HG02759 (cell line): ENCODE data around the gene HSD17B7.
A peak's percentile ranks its signal among the peaks of the same experiment; 100 is the strongest.
"Not testable (repeated sequence)": the region's sequence is repeated elsewhere in the genome, so short reads cannot be mapped to it uniquely, and the experiment has no call there.

Experiments used
- ATAC-seq: cut with Tn5 transposase; IDR thresholded peaks from one replicate; pipeline ENCODE4 v1.9.1; 2021; ENCODE audit warnings: mild to moderate bottlenecking, moderate library complexity; ENCODE audit not compliant: unreplicated experiment

Gene HSD17B7, protein sequence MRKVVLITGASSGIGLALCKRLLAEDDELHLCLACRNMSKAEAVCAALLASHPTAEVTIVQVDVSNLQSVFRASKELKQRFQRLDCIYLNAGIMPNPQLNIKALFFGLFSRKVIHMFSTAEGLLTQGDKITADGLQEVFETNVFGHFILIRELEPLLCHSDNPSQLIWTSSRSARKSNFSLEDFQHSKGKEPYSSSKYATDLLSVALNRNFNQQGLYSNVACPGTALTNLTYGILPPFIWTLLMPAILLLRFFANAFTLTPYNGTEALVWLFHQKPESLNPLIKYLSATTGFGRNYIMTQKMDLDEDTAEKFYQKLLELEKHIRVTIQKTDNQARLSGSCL

GRCh38 chr1:162790303-162790984 lies at the start of gene HSD17B7:
Gene HSD17B7 (plus strand): TSS chr1:162790702. CDS start chr1:162790801, 99 bp downstream.
- peak; percentile 99 for ATAC-seq

GRCh38 chr1:162740755-162741154 lies 49.7 kb upstream of the HSD17B7 start:
- no peak for ATAC-seq

GRCh38 chr1:162741574-162741973 lies 48.9 kb upstream of the HSD17B7 start:
- ATAC-seq, result no peak

DNA sequence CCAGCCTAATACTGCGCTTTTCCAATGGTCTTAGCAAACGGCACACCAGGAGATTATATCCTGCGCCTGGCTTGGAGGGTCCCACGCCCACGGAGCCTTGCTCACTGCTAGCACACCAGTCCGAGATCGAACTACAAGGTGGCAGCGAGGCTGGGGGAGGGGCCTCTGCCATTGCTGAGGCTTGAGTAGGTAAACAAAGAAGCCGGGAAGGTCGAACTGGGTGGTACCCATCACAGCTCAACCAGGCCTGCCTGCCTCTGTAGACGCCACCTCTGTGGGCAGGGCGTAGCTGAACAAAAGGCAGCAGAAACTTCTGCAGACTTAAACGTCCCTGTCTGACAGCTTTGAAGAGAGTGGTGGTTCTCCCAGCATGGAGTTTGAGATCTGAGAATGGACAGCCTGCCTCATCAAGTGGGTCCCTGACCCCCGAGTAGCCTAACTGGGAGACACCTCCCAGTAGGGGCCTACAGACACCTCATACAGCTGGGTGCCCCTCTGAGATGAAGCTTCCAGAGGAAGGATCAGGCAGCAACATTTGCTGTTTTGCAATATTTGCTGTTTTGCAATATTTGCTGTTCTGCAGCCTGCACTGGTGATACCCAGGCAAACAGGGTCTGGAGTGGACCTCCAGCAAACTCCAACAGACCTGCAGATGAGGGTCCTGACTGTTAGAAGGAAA lies 44.1 kb upstream of the HSD17B7 start:
- ATAC-seq, result not testable (repeated sequence)

- ATAC-seq, result no peak
Observed at GRCh38 chr1:162753001-162753658, 37.4 kb upstream of the HSD17B7 start.

DNA sequence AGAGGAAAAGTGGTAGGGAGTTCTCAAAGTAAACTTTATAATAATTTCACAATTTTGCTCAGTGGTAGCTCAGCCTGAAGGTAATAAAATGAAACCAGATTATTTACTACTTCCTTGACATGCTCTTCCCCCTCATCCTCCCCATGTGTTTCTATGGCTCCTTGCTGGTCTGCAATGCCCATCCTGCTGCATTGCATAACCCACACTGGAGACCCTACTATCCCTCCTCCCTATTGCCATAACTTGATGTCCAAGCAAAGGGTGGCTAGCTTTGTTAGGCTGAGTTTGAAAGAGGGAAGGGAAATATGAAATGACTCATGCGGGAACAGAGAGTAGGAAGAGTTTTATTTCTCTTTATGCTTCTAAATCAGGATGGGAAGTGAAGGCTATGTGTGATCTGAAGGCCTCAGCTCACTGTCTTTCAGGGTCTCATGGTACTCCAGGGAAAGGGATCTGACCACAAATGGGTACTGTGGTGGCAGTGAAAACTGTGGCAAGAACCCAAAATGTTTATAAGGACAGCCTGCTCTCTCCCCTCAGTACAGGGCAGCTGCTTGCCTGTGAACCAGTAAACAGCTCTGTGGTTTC lies 36.4 kb upstream of the HSD17B7 start:
- no peak for ATAC-seq

DNA sequence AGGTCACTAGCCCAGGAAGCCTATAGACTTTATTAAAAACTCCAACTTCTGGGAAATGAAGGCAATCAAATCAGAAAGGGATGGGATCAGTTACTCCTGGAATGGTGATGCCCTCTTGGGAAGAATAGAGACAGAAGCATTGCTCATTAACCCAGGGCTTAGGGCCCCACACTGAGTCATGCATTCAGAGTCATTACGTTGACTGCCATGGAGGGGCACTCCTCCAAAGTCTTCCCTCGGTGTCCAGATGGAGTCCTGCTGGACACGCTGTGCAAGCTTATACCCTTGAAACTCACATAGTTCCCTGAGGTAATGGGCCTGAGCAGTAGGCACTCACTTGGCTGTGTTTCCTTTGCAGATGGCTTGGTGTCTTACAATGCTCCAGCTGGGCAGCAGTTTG lies 35.2 kb upstream of the HSD17B7 start:
- no peak for ATAC-seq

DNA sequence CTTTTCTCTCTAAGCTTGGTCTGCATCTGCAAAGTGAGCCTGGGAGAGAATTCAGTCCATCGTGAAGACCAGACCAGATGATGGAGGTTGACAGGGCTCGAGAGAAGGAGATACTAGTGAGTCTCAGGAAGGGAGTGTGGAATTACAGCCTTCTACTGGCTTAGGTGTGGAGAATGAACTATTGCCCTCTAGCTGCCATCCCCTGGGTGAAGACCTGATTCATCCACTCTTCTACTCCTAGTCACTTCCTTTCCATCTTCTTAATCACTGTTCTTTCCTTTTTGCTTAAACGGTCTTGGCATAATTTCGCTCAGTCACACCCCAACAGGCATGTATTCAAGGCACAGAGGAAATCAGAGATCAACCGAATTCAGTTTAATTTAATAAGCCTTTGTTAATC lies 34.0 kb upstream of the HSD17B7 start:
- ATAC-seq, result no peak

DNA sequence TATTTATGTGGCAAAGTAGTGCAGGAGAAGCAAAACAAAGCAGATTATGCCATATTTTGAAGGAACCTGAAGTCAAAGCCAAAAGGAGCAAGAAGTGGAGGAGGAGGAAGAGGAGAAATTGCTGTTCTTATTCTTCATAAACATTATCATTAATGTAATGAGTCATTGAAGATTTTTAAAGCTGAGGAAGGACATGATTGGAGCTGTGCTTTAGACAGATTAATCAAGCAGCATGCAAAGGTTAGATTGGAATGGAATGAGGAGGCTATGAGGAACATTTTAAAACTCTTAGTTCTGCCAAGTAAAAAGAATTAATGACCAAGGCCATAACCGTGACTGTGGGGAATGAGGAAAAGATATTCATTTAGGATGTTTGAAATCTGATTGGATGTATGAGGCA lies 33.0 kb upstream of the HSD17B7 start:
- no peak for ATAC-seq

DNA sequence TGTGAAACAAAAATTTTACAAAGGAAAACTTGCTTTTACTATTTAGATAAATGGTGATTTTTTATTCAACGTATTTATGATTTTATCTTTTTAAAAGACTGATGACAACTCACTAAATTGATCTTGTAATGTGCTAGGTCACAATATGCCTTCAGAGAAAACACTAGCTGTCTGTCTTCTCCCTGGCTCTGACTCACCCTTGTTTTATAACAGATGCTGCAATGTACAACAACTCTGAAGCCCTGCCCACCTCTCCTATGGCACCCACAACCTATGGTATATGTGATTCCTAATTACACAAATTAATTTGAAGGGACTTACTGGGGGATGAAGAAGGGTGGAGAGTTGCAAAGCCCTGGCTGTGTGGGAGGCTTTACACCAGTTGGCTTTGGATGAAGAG lies 24.7 kb upstream of the HSD17B7 start:
- no peak for ATAC-seq

DNA sequence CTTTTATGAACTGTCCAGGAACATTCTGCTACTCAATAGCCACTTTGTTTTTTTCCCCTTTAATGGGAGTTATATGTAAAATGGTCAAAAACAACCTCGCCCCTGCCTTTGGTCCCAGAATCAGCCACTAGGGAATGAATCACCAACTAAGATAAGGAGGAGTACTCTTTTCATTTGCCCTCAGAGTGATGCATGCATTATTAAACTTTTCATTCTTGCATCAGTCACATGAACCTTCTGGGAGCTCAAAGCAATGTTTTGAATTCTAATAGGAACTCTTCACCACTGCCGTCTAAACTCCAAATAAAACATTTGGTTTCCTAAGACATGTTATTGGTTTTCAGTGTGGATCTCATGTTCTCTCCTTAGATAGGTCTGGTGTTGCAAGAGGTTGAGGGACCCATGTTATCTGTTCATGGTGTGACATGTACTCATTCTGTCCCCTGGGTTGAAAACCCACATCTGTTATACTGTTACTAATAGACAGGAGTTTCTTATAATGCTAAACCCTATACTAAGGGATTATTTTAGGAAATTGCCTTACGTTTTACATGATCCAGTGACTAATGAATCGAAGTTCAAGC lies 17.8 kb upstream of the HSD17B7 start:
- ATAC-seq, result no peak

DNA sequence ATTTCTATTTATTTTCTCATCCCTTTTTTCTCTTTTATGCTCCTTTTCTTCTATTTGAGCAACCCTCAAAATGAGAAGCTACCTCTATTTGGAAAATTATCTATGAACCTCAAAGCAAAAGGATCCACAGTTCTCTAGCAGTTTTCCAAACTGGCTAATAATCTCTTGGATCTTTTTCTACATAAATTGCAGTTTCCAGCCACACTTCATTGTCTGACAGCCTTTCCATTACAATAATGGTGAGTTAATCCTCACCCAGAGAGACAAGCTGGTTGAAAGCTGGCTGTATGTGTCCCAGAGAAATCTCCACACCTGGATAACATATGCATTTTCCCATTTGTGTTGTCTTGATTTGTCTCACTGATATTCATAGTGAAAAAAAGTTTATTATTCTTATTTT lies 16.5 kb upstream of the HSD17B7 start:
- no peak for ATAC-seq

- no peak for ATAC-seq
Observed at GRCh38 chr1:162779043-162779442, 11.5 kb upstream of the HSD17B7 start.

- no peak for ATAC-seq
Observed at GRCh38 chr1:162782671-162783070, 7.8 kb upstream of the HSD17B7 start.

DNA sequence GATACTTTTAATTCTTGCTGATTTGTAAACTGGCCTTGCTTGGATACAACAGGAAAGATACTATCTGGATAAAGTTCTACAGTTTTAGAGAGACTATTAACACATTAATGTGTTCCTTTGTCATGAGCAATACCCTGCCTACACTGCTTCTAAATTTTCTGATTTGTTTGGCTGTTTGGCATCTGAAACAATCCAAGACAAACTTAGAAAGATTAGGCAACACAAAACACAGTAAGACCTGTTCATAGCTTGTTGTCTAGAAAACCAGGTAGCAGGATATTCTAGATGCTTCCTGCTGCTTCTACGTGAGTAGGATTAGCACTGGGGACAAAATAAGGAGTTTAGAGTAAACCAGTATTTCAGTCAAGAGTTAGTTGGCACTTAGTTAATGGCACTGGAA lies 5.6 kb upstream of the HSD17B7 start:
- ATAC-seq, result not testable (repeated sequence)

DNA sequence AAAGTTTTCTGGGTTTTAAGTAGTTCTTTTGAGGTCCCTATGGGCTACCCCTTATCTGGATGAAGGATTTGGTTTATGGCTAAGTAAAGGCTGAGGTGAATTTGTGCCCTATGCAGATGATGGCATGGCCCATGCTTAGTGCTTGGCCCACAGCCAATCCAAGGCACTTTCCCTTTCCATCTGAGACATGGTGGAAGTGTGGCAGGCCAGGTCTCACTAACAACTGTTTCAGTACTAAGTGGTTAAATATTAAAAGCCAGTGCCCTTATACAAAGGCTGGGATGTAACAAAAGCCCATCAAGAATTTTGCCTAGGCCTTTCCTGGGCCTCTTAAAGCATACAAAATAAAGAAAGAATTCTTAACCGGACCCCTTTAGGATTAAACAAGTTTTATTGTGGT lies 1.7 kb upstream of the HSD17B7 start:
- not testable (repeated sequence) for ATAC-seq

DNA sequence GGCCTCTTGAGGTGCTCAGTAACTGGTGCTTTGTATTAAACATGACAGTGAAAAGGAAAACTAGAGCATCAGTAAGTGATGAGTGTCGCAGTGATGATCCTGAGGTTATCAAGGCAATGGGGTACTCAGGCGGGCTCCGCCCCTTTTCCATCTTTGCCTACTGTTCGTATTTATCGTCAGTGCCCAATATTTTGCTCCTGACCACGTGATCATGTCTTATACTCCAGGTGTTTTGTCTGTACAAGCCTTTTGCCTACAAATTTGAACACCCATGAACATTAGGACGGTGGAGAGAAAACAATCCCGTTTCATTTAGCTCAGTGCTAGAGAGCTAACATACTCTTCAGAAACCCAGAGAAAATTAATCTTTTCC lies 469 bp downstream of the HSD17B7 start:
- not testable (repeated sequence) for ATAC-seq

- ATAC-seq, result not testable (repeated sequence)
Observed at GRCh38 chr1:162794284-162794683, 3.8 kb downstream of the HSD17B7 start.

DNA sequence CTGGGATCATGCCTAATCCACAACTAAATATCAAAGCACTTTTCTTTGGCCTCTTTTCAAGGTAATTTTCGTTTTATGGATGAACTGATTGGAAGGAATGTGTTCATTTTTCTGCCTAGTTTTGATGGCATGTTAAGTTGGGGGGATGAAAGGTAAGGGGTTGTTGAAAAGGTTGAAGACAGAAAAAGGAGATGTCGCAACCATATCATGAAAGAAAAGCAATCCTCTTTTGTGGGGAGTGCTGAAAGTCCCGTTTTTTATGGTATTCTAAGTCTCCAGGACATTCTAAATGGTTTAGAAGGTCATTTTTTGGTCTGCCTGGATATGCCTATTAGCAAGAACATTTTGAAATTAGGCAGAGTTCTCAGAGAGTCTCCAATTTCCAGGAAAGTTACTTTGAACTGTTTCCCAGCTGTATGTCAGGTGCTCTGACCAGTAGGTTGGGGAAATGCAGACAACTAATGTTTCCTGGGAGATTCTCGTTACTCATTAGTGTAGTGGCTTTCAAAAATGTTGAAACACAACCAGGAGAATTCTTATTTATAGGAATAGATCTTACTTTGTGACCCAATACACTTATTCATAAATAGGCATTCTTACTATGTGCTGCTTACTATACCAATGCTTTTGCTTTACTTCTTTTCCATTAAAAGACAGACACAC lies 6.2 kb downstream of the HSD17B7 start:
- not testable (repeated sequence) for ATAC-seq
